GM19025 (cell line): ENCODE data around the gene EPHA2.

Experiments
- ATAC-seq: cut with Tn5 transposase; IDR thresholded peaks from one replicate; pipeline ENCODE4 v1.9.1; 2021; ENCODE audit warnings: mild to moderate bottlenecking, low read depth, moderate library complexity; ENCODE audit not compliant: unreplicated experiment

Gene EPHA2

DNA sequence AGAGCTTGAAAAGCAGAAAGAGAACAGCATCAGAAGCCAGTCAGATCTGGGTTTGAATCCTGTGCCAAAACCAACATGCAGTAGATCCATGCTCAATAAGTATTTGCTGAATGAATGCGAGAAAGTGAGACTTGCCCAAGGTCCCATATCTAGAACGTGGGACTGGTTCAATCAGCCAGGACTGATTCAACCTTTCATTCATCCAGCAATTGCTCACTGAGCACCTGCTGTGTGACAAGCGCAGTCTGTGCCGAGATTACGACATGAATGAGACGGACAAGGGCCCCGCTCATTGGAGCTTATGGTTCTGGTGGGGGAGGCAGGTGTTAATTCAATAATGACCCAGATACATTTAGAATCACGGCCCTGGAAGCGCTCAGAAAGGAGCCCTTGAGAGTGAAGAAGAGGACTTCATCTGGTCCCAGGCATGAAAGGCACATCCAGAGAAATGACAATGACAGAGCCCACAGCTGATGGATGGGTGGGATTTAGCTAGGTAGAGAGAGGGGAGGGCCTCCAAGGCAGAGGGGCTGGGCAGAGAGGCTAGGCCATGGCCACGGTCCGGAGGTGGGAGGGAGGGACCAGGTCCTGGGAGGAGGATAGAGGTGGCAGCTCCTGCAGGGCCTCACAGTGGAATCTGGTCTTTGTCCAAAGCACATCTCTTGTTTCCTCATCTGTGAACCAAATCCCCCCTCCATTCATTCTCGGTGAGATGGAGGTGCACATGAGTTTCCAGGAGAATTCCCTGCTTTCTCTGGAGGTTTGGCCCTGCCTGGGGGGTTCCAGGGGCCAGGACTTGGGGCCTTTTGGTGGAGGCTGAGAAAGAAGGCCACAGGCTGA is 78.2 kb downstream of the EPHA2 start:
- ATAC-seq: no peak

DNA sequence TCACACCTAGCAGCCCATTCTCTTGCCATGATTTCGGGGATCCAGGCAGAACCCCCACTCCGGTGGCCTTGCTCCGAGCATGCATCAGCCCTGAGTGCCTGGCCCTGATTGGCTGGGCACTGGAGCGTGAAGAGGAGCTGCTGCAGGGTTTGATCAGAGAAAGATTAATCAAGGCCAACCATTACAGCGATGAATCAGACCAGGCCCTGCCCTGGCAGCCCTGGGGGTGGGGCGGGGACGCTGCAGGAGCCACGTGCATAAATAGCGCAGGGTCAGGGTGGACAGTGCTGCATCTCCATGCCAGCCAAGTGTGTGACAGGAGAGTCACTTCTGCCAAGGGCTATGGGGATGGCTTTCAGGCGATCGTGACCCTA is 79.0 kb downstream of the EPHA2 start:
- no peak for ATAC-seq

GRCh38 chr1:16076031-16076864 is 79.6 kb downstream of the EPHA2 start:
- no peak for ATAC-seq

- no peak for ATAC-seq
Observed at GRCh38 chr1:16075337-16076030, 80.4 kb downstream of the EPHA2 start.
